Coronary artery (tissue), 2 donors: ENCODE measurements around the gene MMS19.

ENCODE experiments used
- DNase-seq: peaks from one replicate; pipeline ENCODE4 v3.0.0-alpha.2; 2017; ENCODE audit warnings: low spot score
- H3K27ac ChIP-seq, 2 donors: fragments of 200-600 bp; sonication (generic); one replicate each; pipeline ENCODE4 v1.5.1; 2016 to 2019
- H3K4me3 ChIP-seq: fragments of 200-600 bp; sonication (generic); 2 replicates; pipeline ENCODE4 v1.5.1; 2016; ENCODE audit warnings: mild to moderate bottlenecking, moderate library complexity
- CTCF ChIP-seq: fragments of 200-600 bp; sonication (generic); IDR thresholded peaks from one replicate; pipeline ENCODE4 v1.5.1; 2019; ENCODE audit warnings: antibody characterized with exemption

Gene MMS19

GRCh38 chr10:97525086-97525485 is 26.9 kb upstream of the MMS19 start:
- DNase-seq, result no peak
- Histone ChIP-seq H3K4me3 (no peak overlapping the region), H3K27ac (no peak overlapping the region)
- TF ChIP-seq CTCF, result no peak

DNA sequence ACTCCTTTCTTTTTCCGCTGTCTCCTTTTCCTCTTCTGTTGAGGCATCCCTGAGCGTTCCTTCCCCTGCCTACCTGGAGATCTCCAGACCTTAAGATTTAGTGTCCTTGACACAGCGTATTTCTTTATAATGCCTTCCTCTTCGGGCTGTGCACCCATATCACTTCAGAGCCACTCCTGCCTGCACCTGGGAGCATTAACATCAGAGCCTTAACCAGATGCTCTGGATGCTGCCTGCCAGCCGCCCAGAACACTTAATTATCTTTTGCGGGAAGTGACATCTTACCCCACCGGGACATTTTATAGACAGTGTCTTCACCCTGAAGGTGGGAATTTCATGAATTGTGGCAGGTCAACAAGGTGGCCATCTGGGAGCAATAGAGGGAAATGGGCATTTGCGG is 24.7 kb upstream of the MMS19 start:
- Histone ChIP-seq H3K27ac (no peak overlapping the region), H3K4me3 (no peak overlapping the region)
- TF ChIP-seq CTCF, result no peak
- DNase-seq, result no peak

DNA sequence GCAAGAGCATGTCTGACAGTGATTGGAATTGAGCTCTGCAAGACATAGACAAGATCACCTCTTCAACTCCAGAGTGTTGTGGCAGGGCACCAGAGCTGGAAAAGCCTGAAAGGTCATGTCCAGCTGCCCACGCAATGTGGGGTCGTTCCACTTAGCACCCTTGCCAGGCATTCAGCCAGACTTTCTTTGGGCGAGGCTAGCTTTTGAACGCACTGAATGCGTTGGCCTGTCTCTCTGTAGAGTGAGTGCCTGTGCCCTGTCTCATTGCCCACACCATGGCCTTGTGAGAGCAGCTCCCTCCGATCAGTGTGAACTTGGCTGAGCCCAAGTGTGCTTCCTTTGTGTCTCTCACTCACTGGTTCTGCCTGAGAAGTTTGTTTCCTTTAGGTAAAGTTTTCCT is 23.8 kb upstream of the MMS19 start:
- H3K27ac ChIP-seq, result no peak overlapping the region
- DNase-seq, result no peak
- no peak for TF ChIP-seq CTCF
- H3K4me3 ChIP-seq, result no peak overlapping the region

- no peak for DNase-seq
- no peak for TF ChIP-seq CTCF
- Histone ChIP-seq H3K27ac (no peak overlapping the region), H3K4me3 (no peak overlapping the region)
These were observed 22.9 kb upstream of the MMS19 start for GRCh38 chr10:97520978-97521761.

GRCh38 chr10:97520520-97520919 is 22.3 kb upstream of the MMS19 start:
- no peak for TF ChIP-seq CTCF
- no peak overlapping the region for H3K27ac ChIP-seq
- no peak for DNase-seq

DNA sequence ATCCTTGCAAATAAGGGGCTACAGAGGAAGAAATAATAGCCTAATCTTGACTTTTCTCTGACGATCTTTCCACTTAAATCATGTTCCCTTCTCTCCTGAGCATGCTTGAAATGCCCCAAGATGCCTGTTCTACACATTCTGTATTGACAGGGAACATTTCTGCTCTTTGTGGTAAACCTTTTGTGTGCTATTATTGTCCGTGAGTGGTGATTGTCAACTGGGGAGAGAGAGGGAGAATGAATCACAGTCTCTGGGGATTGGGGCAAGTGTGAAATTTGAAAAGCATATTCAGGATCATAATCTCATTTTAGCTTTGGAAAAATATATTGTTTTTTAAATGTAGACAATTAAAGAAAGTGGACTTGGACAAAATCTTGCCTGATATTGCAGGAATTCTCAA is 21.1 kb upstream of the MMS19 start:
- TF ChIP-seq CTCF, result no peak
- Histone ChIP-seq H3K27ac (no peak overlapping the region), H3K4me3 (no peak overlapping the region)
- DNase-seq, result no peak

More at GRCh38 chr10:97520520-97520919, 22.3 kb upstream of the MMS19 start:
- no peak overlapping the region for H3K4me3 ChIP-seq
